Lower leg skin (tissue), 3 donors: ENCODE data around the gene WSB2.

Experiments
- CTCF ChIP-seq, 3 donors: fragments of 450-650 bp; IDR thresholded peaks; one replicate each; pipeline ENCODE4 v1.5.1; 2016; ENCODE audit warnings: antibody characterized with exemption in 3 of 3, mild to moderate bottlenecking in 3 of 3, moderate library complexity in 2 of 3
- POLR2A ChIP-seq, 2 donors: fragments of 450-650 bp; IDR thresholded peaks; one replicate each; pipeline ENCODE4 v1.6.1; 2016 to 2017; ENCODE audit warnings: antibody characterized with exemption in 2 of 2, mild to moderate bottlenecking in 1 of 2, moderate library complexity in 1 of 2

- TF ChIP-seq CTCF (IDR thresholded peaks at IDR 0.05) (no peak), POLR2A (IDR thresholded peaks at IDR 0.05) (no peak)
Measured at GRCh38 chr12:118022728-118023109, 38.3 kb downstream of the WSB2 start.
